GM21529 (cell line): ENCODE measurements around the gene ANXA1.

ENCODE experiments used
- ATAC-seq: cut with Tn5 transposase; IDR thresholded peaks from one replicate; pipeline ENCODE4 v1.9.1; 2021; ENCODE audit not compliant: unreplicated experiment

ANXA1 gene

GRCh38 chr9:73202980-73203379, 51.3 kb downstream of the ANXA1 start:
- ATAC-seq: no peak

GRCh38 chr9:73204936-73205335, 53.3 kb downstream of the ANXA1 start:
- ATAC-seq: no peak

GRCh38 chr9:73206851-73207250, 55.2 kb downstream of the ANXA1 start:
- ATAC-seq: no peak

- ATAC-seq: no peak
These were observed 59.4 kb downstream of the ANXA1 start for GRCh38 chr9:73210886-73211666.

- ATAC-seq: no peak
These were observed 61.6 kb downstream of the ANXA1 start for GRCh38 chr9:73213300-73213699.

- no peak for ATAC-seq
These were observed 63.6 kb downstream of the ANXA1 start for GRCh38 chr9:73215249-73215648.

GRCh38 chr9:73216100-73216499, 64.4 kb downstream of the ANXA1 start:
- no peak for ATAC-seq
